HUDEP-2 (cell line): Measurements from ENCODE around the gene WDR59.
"Not testable (repeated sequence)": the region's sequence is repeated elsewhere in the genome, so short reads cannot be mapped to it uniquely, and the experiment has no call there.

Experiments
- DNase-seq, 76 experiments: peaks; one replicate each; lab custom pipeline; 2025; ENCODE audit not compliant: unreplicated experiment in 76 of 76; lab: John Stamatoyannopoulos, UW

Gene WDR59

DNA sequence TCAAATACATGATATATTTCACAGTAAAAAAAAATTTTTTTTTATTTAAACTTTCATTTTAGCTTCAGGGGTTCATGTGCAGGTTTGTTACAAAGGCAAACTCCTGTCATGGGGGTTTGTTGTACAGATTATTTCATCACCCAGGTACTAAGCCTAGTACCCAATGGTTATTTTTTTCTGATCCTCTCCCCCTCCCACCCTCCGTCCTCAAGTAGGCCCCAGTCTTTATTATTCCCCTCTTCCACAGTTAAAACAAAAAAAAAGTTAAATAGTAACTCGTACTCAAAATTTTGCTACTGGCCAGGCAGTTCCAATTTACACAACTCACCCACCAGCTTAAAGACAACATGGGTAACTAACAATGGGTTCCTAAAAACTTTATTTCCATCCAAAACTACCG is 63.9 kb downstream of the WDR59 start:
- DNase-seq, result no peak

DNA sequence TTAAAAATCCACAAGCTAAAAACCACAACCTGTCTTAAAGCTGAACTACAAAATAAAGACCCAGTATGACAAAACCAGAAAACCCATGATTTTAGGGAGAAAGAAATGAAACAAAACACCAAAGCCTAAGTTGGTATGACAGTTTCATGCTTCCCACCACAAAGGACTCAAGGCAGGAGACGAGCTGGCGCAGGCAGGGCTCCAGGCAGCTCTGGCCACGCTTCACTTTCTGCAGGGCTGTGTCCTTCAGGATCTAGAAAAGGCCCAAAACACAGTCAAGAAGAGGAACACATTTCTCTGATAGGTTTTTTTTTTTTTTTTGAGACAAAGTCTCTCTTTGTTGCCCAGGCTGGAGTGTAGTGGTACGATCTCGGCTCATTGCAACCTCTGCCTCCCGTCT is 75.3 kb downstream of the WDR59 start:
- DNase-seq, result no peak

DNA sequence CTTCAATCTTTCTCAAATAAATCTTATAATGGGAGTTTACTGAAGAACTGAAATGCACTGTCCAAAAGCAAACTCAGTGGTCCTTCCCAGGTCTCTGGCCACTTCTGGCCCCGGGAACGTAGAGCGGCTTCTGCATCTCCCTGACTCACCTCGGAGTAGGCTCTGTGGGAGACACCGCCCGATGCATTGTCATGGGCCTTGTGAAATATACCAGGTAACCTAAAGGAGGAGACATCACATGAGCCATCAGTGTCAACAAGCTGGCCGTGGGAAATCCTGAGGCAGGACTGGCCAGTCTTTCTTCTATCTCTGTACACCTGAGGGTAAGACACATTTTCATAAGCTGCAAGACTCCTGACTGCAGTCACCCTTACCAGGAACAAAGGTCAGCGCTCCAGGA is 76.2 kb downstream of the WDR59 start:
- not testable (repeated sequence) for DNase-seq

DNA sequence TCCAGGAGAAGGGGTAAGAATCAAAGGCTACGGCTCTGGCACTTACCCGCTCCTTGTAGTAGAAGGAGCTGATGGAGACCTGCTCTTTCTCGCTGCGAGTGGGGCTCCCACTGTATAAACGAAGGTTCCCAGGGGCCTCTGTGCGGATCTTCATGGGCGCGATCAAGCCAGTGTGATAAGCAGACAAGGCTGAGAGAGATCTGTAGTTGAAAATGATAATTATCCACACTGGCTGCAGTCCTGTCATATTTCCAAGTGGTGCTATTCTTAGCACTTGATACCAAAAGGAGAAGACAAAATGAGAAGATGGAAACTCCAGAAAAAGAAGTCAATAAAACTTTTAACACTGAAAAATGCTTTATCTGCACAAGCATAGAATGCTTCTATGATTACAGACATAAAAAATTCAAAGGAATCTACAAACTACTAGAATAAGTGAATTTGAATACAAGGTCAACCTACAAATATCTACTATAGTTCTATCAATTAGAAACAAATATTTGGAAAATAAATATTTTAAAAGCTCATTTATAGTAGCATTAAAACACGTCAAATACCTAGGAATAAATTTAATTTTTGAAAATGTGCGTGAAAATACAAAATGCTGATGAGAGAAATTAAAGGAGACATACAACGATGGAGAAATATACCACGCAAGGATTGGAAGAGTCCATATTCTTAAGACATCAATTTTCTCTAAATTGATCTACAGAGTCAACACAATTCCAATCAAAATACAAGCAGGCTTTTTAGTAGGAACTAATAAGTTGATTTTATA is 80.8 kb downstream of the WDR59 start:
- no peak for DNase-seq

DNA sequence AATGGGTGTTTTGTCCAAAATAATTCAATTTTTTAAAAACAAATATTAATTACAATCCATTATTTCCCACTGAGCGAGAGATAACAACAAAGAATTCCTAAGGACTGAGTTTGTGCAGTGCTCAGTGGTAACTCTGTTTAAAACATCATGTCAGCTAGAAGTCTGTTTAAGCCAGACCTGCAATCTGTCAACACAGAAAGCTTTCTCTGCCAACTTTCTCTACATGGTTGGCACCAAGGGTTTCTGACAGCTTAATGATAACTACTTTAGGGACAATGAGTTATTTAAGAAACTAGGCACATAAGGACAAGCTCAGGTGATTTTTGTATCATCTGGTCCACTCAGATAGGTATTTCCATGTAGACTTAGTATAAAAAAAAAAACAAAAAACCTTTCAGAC is 81.8 kb downstream of the WDR59 start:
- peak in 13 of 76 experiments; percentile 2 to 52 (median 25) for DNase-seq

DNA sequence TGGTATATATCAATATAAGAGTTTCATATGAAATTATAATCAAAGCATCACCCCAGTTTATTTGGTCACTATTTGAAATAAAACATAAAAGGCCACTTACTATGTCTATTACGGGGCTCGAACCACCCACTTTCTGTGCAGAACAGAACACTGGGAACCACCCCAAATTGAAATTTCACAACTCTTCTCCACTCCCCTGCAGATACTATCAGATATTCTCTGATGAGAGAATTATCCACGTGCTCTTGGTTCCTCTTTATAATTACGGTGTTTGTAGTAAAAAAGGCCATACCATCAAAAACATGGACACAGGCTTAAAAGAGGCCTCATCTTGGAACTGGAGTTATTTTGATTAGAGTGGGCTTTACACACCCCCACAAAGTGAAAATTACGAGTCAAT is 82.8 kb downstream of the WDR59 start:
- no peak for DNase-seq

DNA sequence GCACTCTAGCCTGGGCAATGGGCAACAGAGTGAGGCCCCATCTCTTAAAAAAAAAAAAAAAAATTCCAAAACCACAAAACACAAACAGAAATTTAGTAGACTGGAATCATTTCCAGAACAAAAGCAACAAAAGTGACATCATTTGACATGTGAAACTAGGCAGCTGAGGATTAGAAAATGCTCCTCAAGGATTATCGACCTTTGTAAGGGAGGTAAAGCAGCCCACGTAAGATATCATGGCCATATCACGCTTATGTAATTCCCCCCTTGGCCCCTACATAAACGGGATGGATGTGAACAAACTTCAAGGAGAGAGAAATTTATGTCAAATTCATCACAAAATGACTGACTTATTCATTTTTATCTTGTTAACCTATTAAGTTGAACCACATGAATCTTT is 83.3 kb downstream of the WDR59 start:
- no peak for DNase-seq

DNA sequence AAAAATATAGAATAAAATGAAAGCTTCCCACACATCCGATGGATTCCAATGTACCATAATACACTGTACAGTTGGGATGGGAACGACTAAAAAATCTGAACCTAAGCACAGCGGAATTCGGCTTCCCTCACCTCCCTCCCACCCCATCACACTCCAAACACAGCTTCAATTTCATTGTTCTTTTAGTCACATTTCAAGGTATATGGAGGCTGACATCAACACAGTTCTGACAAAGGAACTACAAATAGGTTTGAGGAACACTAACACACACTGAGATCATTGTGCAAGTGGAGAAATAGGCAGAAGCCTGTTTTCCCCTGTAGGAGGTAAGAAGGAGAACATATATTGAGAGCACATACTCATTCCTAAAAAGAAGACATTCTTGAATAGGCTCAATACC is 85.1 kb downstream of the WDR59 start:
- DNase-seq, result no peak

DNA sequence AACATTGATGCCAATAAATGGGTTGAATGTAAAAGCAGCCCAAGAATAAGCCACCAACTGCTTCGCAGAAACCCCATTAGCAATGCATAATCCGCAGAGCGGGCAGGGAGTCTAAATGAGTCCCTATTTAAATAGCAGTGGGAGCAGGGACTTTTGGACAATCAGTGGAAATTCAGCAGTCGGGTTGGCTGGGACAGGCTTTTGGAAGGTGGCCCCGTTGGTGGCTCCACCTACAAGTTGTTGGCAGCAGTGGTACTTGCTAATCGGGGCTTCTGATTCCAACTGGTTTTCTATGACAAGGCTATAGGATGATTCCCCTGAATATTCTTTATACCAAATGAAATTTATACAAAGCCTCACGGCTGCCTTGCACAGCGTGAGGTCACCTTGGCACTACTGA is 86.3 kb downstream of the WDR59 start:
- no peak for DNase-seq

DNA sequence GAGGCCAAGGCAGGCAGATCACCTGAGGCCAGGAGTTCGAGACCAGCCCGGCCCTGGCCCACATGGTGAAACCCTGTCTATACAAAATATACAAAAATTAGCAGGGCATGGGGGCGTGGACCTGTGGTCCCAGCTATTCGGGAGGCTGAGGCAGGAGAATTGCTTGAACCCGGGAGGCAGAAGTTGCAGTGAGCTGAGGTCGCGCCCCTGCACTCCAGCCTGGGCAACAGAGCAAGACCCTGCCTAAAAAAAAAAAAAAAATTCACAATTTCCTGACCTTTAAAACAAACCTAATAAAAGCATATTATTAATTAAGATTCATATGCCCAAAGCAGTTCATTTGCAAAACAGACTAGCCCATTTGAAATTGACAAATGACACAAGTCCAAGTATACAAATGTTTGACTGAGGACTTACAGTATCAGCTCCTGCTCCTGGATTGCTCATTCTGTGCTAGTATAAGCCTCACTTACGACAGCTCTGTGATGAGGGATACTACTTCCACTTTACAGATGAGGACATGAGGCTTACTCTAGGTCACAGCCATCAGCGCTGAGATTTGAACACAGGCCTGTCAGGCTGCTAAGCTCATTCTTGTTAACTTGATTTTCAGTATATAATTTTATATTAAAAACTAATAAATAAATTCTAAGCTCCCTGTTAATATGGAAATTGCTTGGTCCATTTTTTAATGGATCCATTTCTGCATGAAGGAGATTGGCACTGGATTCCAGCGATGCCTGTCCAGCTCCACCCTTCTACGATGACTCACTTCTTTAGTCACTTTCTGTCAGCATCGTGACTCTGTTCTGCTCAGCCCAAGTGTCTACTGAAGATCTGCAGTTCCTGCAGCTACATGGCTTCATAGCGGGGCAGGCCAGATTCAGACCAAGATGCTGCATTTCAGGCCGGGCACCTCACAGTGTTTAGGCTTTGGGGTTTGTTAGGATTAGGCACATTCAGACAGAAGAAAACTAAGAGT is 88.2 kb downstream of the WDR59 start:
- DNase-seq, result peak in 26 of 76 experiments; percentile 2 to 45 (median 18)

DNA sequence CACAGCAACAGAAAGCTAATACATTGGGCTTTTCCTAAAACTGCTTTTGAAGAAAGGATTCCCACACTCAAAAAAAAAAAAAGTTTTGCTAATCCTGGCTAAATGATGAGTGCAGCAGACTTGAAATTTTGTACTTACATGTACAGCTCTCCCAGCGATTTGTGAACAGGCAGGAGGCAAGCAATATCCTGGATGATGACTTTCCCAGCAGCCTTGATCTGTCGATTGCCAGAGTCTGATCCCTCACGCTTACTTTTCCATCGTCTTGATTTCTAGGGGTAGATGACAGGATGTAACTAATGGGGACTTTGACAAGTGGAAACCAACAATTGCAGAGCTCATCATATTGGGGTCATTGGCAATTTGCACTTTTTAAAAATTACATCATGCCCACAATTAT is 91.4 kb downstream of the WDR59 start:
- DNase-seq, result no peak

DNA sequence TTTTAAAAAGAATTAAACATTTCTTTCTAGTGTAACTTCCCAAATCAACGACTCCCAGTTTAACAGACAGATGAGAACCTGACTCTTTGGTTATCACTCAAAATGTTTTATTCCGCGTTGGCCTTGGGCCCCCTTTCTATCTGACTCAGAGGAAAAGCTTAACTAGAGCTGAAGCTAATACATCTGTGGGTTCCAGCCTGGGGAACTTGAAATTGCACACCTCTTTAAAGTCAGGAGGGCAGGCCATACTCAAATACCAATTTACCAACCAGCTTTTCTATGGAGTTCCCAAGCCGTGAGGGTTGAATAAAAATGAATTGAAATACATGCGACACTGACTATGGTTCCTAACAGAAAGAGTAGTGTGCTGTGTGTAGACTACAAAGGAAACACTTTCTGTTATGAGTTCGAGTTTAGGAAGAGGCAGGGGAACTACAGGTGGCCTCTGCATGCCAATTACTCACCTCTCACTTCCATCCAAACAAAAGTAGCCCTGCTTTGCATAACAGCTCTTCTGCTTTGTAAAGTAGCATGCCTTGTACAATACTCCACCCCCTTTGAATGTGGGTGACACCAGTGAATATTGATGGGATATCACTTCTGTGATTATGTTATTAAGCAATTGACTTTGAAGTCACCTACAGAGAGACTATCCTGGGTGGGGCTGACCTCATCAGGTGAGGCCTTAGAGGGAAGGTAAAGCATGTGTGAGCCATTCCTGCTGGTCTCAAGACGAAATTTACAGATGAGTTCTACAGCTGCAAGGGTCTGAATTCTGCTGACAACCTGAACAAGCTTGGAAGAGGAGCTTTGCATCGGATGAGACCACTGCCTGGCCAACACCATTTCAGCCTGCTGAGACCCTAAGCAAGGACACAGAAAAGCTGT is 92.1 kb downstream of the WDR59 start:
- no peak for DNase-seq

DNA sequence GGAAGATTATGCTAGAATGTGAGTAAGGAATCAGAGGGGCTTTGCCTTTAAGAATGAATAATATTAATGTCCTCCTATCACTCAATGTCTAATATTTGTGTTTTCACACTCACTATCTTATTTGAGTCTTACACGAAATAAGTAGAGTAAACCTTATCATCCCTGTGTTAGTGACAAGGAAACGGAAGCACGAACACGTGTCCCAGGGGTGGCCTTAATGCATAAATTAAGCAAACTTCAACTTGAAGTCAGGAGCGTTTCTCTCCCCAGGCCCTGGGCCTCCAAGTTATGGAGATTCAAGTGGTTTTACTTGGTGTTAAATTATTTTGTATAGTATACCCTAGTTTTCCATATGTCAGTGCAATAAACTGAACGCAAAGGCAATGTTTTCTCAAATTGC is 96.0 kb downstream of the WDR59 start:
- no peak for DNase-seq

DNA sequence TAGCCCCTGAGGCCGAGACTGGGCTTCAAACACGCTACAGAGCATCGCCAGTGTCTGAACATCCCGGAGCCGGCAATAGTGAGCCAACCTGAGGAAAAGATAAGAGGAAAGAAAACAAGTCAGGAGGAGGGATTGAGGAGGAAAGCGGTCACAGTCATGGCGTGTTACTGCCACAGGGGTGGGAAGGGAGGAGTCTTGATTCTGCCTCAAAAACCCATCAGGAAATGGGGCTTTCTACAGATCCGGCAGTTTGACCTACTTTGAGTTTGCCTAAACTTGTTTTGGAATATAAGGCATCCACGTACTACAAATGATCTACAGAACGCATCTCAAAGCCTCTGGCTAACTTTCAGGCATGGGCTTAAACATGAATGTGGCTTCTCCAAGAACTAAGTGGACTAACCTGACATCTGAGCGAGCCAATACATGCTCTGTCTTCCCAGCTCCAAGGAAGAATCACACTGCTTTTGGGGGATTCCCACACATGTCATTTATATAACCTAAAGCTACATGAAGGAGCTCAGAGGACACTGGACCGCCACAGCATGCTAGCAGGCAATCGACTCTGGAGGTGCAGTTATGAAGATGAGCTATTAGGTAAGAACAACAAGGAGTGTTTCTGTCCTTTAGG is 96.6 kb downstream of the WDR59 start:
- DNase-seq, result no peak

DNA sequence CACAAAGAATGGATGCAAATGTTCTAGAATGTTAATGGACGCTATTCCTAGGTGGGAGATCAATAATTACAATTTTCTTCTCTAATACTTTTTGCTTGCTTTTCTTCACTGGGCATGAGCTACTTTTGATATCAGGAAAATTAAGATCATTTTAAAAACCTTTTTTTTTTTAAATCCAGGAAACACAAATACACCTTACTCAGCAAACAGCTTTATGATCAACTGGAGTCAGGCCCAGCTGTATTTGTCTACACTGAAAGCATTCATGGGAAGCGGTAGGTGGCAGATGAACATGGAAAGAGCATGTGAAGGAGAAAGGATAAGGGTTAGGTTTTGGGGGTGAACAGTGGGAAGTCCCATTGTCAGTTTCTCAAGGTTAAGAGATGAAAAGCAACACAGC is 97.8 kb downstream of the WDR59 start:
- DNase-seq, result no peak

DNA sequence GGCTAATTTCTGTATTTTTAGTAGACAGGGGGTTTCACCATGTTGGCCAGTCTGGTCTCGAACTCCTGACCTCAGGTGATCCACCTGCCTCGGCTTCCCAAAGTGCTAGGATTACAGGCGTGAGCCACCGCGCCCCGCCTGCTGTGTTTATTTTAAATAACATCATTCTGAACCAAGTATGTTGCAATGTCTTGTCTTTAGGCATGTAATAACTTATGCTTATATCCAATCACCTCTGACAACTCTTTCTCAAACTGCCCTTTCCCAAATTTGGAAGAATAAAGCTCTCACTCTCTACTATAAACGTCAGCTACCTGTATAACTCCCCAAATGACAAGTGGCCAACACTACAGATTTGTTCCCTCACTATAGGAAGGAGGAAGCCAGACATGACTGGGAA is 107.2 kb downstream of the WDR59 start:
- DNase-seq, result no peak

DNA sequence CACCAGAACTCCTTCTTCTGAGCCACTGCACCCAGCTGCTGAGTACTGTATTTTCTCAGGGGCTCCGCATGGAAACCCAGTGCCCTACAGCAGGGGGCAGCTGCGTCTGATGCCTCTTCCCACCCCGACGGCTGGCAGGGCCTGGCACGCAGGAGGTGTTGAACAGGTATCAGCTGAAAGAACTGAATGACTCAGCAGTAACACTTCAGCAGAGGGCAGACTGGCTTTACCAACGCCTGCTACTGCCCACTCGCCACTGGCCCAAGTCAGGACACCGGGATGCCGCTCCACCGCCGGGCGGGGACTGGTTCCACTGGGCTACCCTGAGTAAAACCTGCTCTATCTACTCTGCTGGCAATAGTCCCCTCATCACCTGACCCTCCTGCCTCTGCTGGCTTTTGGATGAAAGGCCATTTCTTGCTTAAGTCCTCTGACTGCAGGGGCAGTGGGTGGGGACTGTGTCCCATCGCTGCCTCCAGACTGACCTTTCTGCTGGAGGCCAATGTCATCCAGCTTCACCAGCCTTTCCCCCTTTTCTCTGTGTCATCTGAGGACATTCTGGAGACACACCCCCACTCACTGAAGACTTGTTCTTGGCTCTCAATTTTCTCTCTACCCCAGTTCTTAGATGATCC is 109.9 kb downstream of the WDR59 start:
- no peak for DNase-seq

DNA sequence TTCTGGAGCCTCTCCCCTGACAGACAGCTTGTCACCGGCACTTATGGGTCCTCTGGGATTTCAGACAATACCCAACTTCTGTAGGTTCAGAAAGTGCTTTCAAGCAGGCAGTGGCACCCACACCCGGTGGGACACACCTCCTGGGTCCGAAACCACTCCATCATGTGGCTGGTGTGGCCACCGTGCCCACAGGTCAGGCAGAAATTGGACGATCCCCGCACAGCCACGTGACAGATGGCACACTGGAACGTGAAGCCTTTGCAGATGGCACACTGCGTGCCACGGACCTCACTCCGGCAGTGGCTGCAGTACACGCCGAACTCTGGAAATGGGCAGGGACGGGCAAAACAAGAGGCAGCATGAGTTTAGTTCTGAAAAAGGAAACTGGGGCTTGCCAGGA is 110.8 kb downstream of the WDR59 start:
- DNase-seq, result no peak

DNA sequence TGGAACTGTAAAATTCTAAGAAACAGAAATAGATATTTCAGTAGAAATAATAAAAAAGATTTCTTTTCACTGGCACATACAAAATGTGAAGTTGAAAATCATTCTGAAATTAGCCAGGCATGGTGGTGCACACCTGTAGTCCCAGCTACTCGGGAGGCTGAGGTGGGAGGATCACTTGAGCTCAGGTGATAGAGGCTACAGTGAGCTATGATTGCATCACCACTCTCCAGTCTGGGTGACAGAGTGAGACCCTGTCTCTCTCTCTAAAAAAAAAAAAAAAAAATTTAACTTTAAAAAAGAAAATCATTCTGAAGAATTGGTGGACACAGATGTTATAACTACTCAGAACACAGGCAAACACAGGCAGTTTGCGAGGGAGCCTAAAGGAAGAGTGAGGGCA is 112.6 kb downstream of the WDR59 start:
- no peak for DNase-seq

DNA sequence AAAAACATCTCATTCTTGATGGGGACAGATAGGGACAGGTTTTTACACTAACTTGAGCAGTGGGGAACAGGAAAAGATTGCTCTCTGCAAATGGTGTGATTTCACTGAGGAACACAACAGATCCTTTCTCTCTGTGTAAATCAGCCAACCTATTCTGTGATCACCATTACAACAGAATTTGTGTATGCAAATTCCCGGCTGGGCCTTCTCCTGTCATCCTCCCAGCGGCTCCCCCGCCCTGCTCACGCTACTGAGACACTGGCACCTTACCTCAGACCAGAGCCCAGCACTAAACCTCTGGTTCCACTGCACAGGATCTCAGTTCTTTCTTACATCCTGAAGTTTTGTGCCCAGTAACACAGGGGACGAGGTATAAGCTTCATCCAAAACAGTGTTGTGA is 113.3 kb downstream of the WDR59 start:
- no peak for DNase-seq
